H1 (cell line): ENCODE data around the gene ARHGAP6. TPM values are rescaled to one million over a fixed set of nuclear protein-coding genes. Genes with fewer than 3 reads are reported as not detected.

Source experiments
- CTCF ChIA-PET: fragments of 300-600 bp; sonication (Branson Sonifier 250); formaldehyde crosslinking; loops from one replicate; lab custom pipeline; 2021; ENCODE audit not compliant: partially characterized antibody; lab: Charles Lee
- POLR2A ChIA-PET: fragments of 300-600 bp; sonication (Branson Sonifier 250); formaldehyde crosslinking; loops from one replicate; lab custom pipeline; 2021; ENCODE audit warnings: inconsistent platforms; ENCODE audit not compliant: partially characterized antibody; lab: Charles Lee
- DNase-seq, 2 experiments: peaks; one replicate each; pipeline versions ENCODE4 v3.0.0 to v3.0.0-alpha.2; 2010 to 2022; ENCODE audit warnings: low spot score in 2 of 2, low read depth in 1 of 2, mixed read lengths in 1 of 2
- FAIRE-seq: peaks from 2 replicates; lab custom pipeline; 2011; peaks lifted over from hg19 to GRCh38; lab: Jason Lieb, UNC
- H2AFZ ChIP-seq: 2 replicates; pipeline ENCODE4 v1.8.1; 2012; ENCODE audit warnings: low read length, inconsistent platforms
- H2AK5ac ChIP-seq: 2 replicates; pipeline ENCODE4 v1.6.1; 2013; ENCODE audit warnings: low read depth, low read length
- H2BK120ac ChIP-seq: replicated peaks from 2 replicates; pipeline ENCODE3; 2013; ENCODE audit warnings: low read depth, low read length, inconsistent platforms
- H2BK12ac ChIP-seq: 2 replicates; pipeline ENCODE4 v1.6.1; 2013; ENCODE audit warnings: low read depth, low read length
- H2BK15ac ChIP-seq: 2 replicates; pipeline ENCODE4 v1.6.1; 2013; ENCODE audit warnings: low read length
- H2BK20ac ChIP-seq: 2 replicates; pipeline ENCODE4 v1.6.1; 2013; ENCODE audit warnings: low read length
- H2BK5ac ChIP-seq: 2 replicates; pipeline ENCODE4 v1.6.1; 2013; ENCODE audit warnings: low read depth, low read length
- H3K14ac ChIP-seq: 2 replicates; pipeline ENCODE4 v1.6.1; 2013; ENCODE audit warnings: inconsistent platforms; ENCODE audit not compliant: insufficient read length
- H3K18ac ChIP-seq: 2 replicates; pipeline ENCODE4 v1.6.1; 2013; ENCODE audit warnings: low read length; ENCODE audit errors: extremely low read depth
- H3K23ac ChIP-seq: 2 replicates; pipeline ENCODE4 v1.6.1; 2013; ENCODE audit warnings: inconsistent platforms; ENCODE audit not compliant: insufficient read length
- H3K23me2 ChIP-seq: 2 replicates; pipeline ENCODE4 v1.6.1; 2013; ENCODE audit warnings: low read depth, low read length
- H3K27ac ChIP-seq: 2 replicates; pipeline ENCODE4 v1.6.1; 2011; ENCODE audit warnings: low read depth, low read length, inconsistent platforms
- H3K27me3 ChIP-seq, 4 experiments: replicated peaks in 1 of 4; 1 replicate in 1 of 4; 2 replicates in 3 of 4; pipeline versions ENCODE4 v1.6.1 to v1.8.1; 2011 to 2013; ENCODE audit warnings: low read length in 3 of 4, mild to moderate bottlenecking in 3 of 4, inconsistent platforms in 2 of 4, mixed read lengths in 2 of 4, moderate library complexity in 1 of 4; ENCODE audit not compliant: control insufficient read depth in 3 of 4, insufficient read depth in 3 of 4; ENCODE audit errors: extremely low read depth in 1 of 4
- H3K36me3 ChIP-seq, 4 experiments: 2 replicates each; pipeline versions ENCODE4 v1.6.1 to v1.8.1; 2011 to 2013; ENCODE audit warnings: mild to moderate bottlenecking in 4 of 4, low read length in 3 of 4, moderate library complexity in 2 of 4, control low read depth in 1 of 4, inconsistent platforms in 1 of 4; ENCODE audit not compliant: insufficient read depth in 4 of 4, control insufficient read depth in 2 of 4
- H3K4ac ChIP-seq: replicated peaks from 2 replicates; pipeline ENCODE3; 2013; ENCODE audit warnings: low read length, low read depth, mixed read lengths, inconsistent platforms; ENCODE audit not compliant: insufficient read length
- H3K4me1 ChIP-seq, 4 experiments: replicated peaks in 1 of 4; 1 replicate in 1 of 4; 2 replicates in 3 of 4; pipeline versions ENCODE4 v1.6.1 to v1.8.1; 2011 to 2013; ENCODE audit warnings: low read length in 3 of 4, inconsistent platforms in 2 of 4, mixed read lengths in 1 of 4; ENCODE audit not compliant: insufficient read depth in 4 of 4, control insufficient read depth in 3 of 4
- H3K4me2 ChIP-seq, 2 experiments: 2 replicates each; pipeline versions ENCODE4 v1.6.1 to v1.8.1; 2011 to 2013; ENCODE audit warnings: low read depth in 2 of 2, low read length in 2 of 2, control low read depth in 1 of 2, inconsistent platforms in 1 of 2, mild to moderate bottlenecking in 1 of 2; ENCODE audit not compliant: insufficient read depth in 1 of 2
- H3K4me3 ChIP-seq, 4 experiments: fragments of 200-600, 300-600 bp in 1 of 4; sonication (generic), shearing (Covaris generic), sonication (Bioruptor Twin) in 1 of 4; 2 replicates each; pipeline versions ENCODE4 v1.5.1 to v1.8.1; 2011 to 2016; ENCODE audit warnings: low read length in 4 of 4, low read depth in 3 of 4, control low read depth in 2 of 4, inconsistent platforms in 2 of 4, mild to moderate bottlenecking in 2 of 4, mixed read lengths in 1 of 4, moderate library complexity in 1 of 4; ENCODE audit not compliant: insufficient read depth in 2 of 4; ENCODE audit errors: extremely low read depth in 1 of 4
- H3K56ac ChIP-seq: replicated peaks from 2 replicates; pipeline ENCODE3; 2013; ENCODE audit warnings: low read depth, mild to moderate bottlenecking, mixed read lengths, low read length, inconsistent platforms; ENCODE audit not compliant: insufficient read length
- H3K79me1 ChIP-seq: 2 replicates; pipeline ENCODE4 v1.6.1; 2013; ENCODE audit warnings: low read depth, low read length, control low read depth
- H3K79me2 ChIP-seq, 2 experiments: 2 replicates each; pipeline versions ENCODE4 v1.6.1 to v1.8.1; 2012 to 2013; ENCODE audit warnings: low read length in 2 of 2, mild to moderate bottlenecking in 2 of 2, inconsistent platforms in 1 of 2; ENCODE audit not compliant: insufficient read depth in 2 of 2, control insufficient read depth in 1 of 2
- H3K9ac ChIP-seq, 4 experiments: replicated peaks in 1 of 4; 1 replicate in 1 of 4; 2 replicates in 3 of 4; pipeline versions ENCODE4 v1.6.1 to v1.8.1; 2011 to 2013; ENCODE audit warnings: low read depth in 3 of 4, low read length in 3 of 4, control low read depth in 2 of 4, mild to moderate bottlenecking in 2 of 4, moderate library complexity in 2 of 4, inconsistent platforms in 1 of 4; ENCODE audit errors: extremely low read depth in 1 of 4
- H3K9me3 ChIP-seq, 2 experiments: 2 replicates each; pipeline versions ENCODE4 v1.6.1 to v1.8.1; 2012 to 2013; ENCODE audit warnings: mild to moderate bottlenecking in 2 of 2, moderate library complexity in 2 of 2, control low read depth in 1 of 2, inconsistent platforms in 1 of 2, low read depth in 1 of 2, low read length in 1 of 2, mixed read lengths in 1 of 2; ENCODE audit not compliant: insufficient read depth in 2 of 2
- H4K20me1 ChIP-seq, 2 experiments: replicated peaks in 1 of 2; 2 replicates each; pipeline versions ENCODE3 to v1.8.1; 2011 to 2013; ENCODE audit warnings: inconsistent platforms in 2 of 2, low read length in 2 of 2, mild to moderate bottlenecking in 1 of 2; ENCODE audit not compliant: insufficient read depth in 2 of 2, control insufficient read depth in 1 of 2
- H4K5ac ChIP-seq: 2 replicates; pipeline ENCODE4 v1.6.1; 2013; ENCODE audit warnings: low read length, low read depth, mixed read lengths, inconsistent platforms; ENCODE audit not compliant: insufficient read length
- H4K8ac ChIP-seq: 2 replicates; pipeline ENCODE4 v1.8.0; 2013; ENCODE audit warnings: mild to moderate bottlenecking, moderate library complexity, low read length, inconsistent platforms; ENCODE audit not compliant: insufficient read depth; ENCODE audit errors: extremely low read depth
- H4K91ac ChIP-seq: replicated peaks from 2 replicates; pipeline ENCODE3; 2013; ENCODE audit warnings: low read length, mixed read lengths, inconsistent platforms; ENCODE audit not compliant: insufficient read length
- ASH2L ChIP-seq: fragments of 200-600, 300-600 bp; sonication (generic); IDR thresholded peaks from one replicate; pipeline ENCODE4 v1.7.1; 2017; ENCODE audit warnings: low read length
- BACH1 ChIP-seq: IDR thresholded peaks from 2 replicates; pipeline ENCODE4 v1.6.1; 2012; ENCODE audit warnings: low read length, improper control_type of control experiment
- CBX5 ChIP-seq: fragments of 300-800, 300-1000 bp; sonication (generic); IDR thresholded peaks from 2 replicates; pipeline ENCODE4 v1.7.1; 2016; ENCODE audit warnings: antibody characterized with exemption, low read length, low read depth
- CTBP2 ChIP-seq: IDR thresholded peaks from 2 replicates; pipeline ENCODE4 v1.7.0; 2011; ENCODE audit warnings: borderline replicate concordance, mild to moderate bottlenecking, moderate library complexity, mixed read lengths, low read length; ENCODE audit not compliant: insufficient read depth, insufficient read length
- FOSL1 ChIP-seq: IDR thresholded peaks from 2 replicates; pipeline ENCODE4 v1.6.1; 2011; ENCODE audit warnings: mild to moderate bottlenecking, low read depth, low read length, moderate library complexity; ENCODE audit not compliant: insufficient read depth
- HDAC6 ChIP-seq: IDR thresholded peaks from one replicate; pipeline ENCODE4 v1.7.1; 2012; ENCODE audit warnings: low read depth, mild to moderate bottlenecking, inconsistent platforms, low read length, moderate library complexity
- MAX ChIP-seq: IDR thresholded peaks from 2 replicates; pipeline ENCODE4 v1.6.1; 2012; ENCODE audit warnings: inconsistent platforms
- POLR2A ChIP-seq, 2 experiments: IDR thresholded peaks; 1 replicate in 1 of 2; 2 replicates in 1 of 2; pipeline ENCODE4 v1.6.1; 2011; ENCODE audit warnings: low read depth in 2 of 2, low read length in 2 of 2, mild to moderate bottlenecking in 2 of 2; ENCODE audit errors: control extremely low read depth in 1 of 2
- RNF2 ChIP-seq: fragments of 200-900, 300-1000 bp; sonication (generic); IDR thresholded peaks from 2 replicates; pipeline ENCODE4 v1.7.1; 2016; ENCODE audit warnings: borderline replicate concordance, low read depth, mild to moderate bottlenecking, antibody characterized with exemption, low read length; ENCODE audit not compliant: poor library complexity, severe bottlenecking; ENCODE audit errors: missing control alignments
- SIN3A ChIP-seq, 2 experiments: IDR thresholded peaks in 1 of 2; conservative IDR thresholded peaks in 1 of 2; 2 replicates each; pipeline ENCODE4 v1.6.1; 2011 to 2012; ENCODE audit warnings: low read length in 2 of 2, improper control_type of control experiment in 1 of 2, low read depth in 1 of 2, mild to moderate bottlenecking in 1 of 2
- SP1 ChIP-seq: IDR thresholded peaks from 2 replicates; pipeline ENCODE4 v1.6.1; 2011; ENCODE audit warnings: low read depth, low read length
- SP2 ChIP-seq: IDR thresholded peaks from 2 replicates; pipeline ENCODE4 v1.6.1; 2012; ENCODE audit warnings: mild to moderate bottlenecking, low read length, inconsistent platforms
- WGBS, 2 experiments: shearing (Covaris generic) in 1 of 2; methylation state at CpG; one replicate each; pipeline versions ENCODE4 v1.1.6 to v1.1.7; 2013 to 2015; ENCODE audit warnings: low lambda C conversion rate in 2 of 2, mixed read lengths in 2 of 2, inconsistent platforms in 1 of 2, low coverage in 1 of 2, missing lambda C conversion rate in 1 of 2; ENCODE audit not compliant: insufficient replicate concordance in 2 of 2, insufficient coverage in 1 of 2, insufficient read length in 1 of 2; ENCODE audit errors: extremely low coverage in 1 of 2, missing lambda C conversion rate in 1 of 2; 5-methylcytosine and 5-hydroxymethylcytosine counted together
- polyA plus RNA-seq, 7 experiments: library from polyadenylated mRNA; depleted of rRNA in 3 of 7; stranded (reverse) in 5 of 7; unstranded in 2 of 7; fragments of >200 nt in 5 of 7; fragments of 200-250 nt in 2 of 7; gene quantifications; 1 replicate in 5 of 7; 2 replicates in 1 of 7; 4 replicates in 1 of 7; pipeline versions ENCODE4 v1.2.1 to v1.2.3, GENCODE V29; 2011 to 2013; ENCODE audit warnings: missing spikeins in 2 of 7, mixed read lengths in 2 of 7
- total RNA-seq: library from RNA; stranded (reverse); fragmentation: NEBNext Ultra II Directional; extraction: Animal tissue kit (Norgen Biotek cat#: 25700); gene quantifications from 2 replicates; pipeline ENCODE4 v1.2.1, GENCODE V29; 2021

The ARHGAP6 gene
- total and polyA plus RNA-seq, 2 of the 8 experiments (the other 6 are each of a cell fraction or from before 2014, with no cell fraction given), result 0.35 to 0.82 TPM

- Histone ChIP-seq H2BK5ac (no peak overlapping the region), H2AK5ac (no peak overlapping the region), H3K18ac (no peak overlapping the region), H3K9me3 (no peaks in the 10 kb centered on the region), H3K36me3 (no peaks in the 10 kb centered on the region), H4K20me1 (no peaks in the 10 kb centered on the region), H3K27ac (no peak overlapping the region), H3K23me2 (no peaks in the 10 kb centered on the region; the same call in 1 of the 2 replicates), H3K56ac (no peak overlapping the region), H3K14ac (no peak overlapping the region), H4K91ac (no peak overlapping the region), H4K8ac (no peak overlapping the region), H3K79me1 (no peaks in the 10 kb centered on the region), H3K23ac (no peak overlapping the region), H3K4me3 (no peak overlapping the region), H3K79me2 (no peaks in the 10 kb centered on the region), H4K5ac (no peak overlapping the region), H3K9ac (no peak overlapping the region), H2BK20ac (no peak overlapping the region), H2BK15ac (no peak overlapping the region), H3K4me1 (no peaks in the 10 kb centered on the region), H3K4ac (no peak overlapping the region), H2BK120ac (no peak overlapping the region), H3K27me3 (no peaks in the 10 kb centered on the region), H3K4me2 (no peak overlapping the region), H2BK12ac (no peak overlapping the region), H2AFZ (no peak overlapping the region)
- DNase-seq, result no peak
- ChIA-PET CTCF (no interaction called here), POLR2A (no interaction called here)
- 100% methylated on average over 3 of the region's 3 CpGs; no CpG with 5 or more reads in 1 of the 2 experiments for WGBS, 2 experiments
- FAIRE-seq, result no peak
- TF ChIP-seq SP2 (no peak), SIN3A (conservative IDR thresholded peaks at IDR 0.05 in 1 of 2, IDR thresholded peaks at IDR 0.05 in 1 of 2; ENCODE audit: low read depth in 1 of 2, low read length in 2 of 2) (no peak), HDAC6 (no peak), ASH2L (no peak), FOSL1 (no peak), CBX5 (no peak), RNF2 (no peak), MAX (no peak), POLR2A (IDR thresholded peaks at IDR 0.05; ENCODE audit: control extremely low read depth in 1 of 2, low read depth in 2 of 2, low read length in 2 of 2) (no peak), CTBP2 (no peak), BACH1 (no peak), SP1 (no peak)
Measured at GRCh38 chrX:11409957-11410356, 255.8 kb downstream of the ARHGAP6 start.
